HCEC 1CT (cell line): ENCODE measurements around the gene CARNS1.
A peak's percentile ranks its signal among the peaks of the same experiment; 100 is the strongest.
"Not testable (repeated sequence)": the region's sequence is repeated elsewhere in the genome, so short reads cannot be mapped to it uniquely, and the experiment has no call there.

Experiments
- DNase-seq: peaks from one replicate; pipeline ENCODE4 v3.0.0-alpha.2; 2017

CARNS1 gene

GRCh38 chr11:67445515-67445914, 30.0 kb downstream of the CARNS1 start:
- DNase-seq: no peak

- DNase-seq: no peak
Observed at GRCh38 chr11:67448220-67448609, 32.7 kb downstream of the CARNS1 start.

- no peak for DNase-seq
Observed at GRCh38 chr11:67449116-67449844, 33.8 kb downstream of the CARNS1 start.

GRCh38 chr11:67450796-67451657, 35.5 kb downstream of the CARNS1 start:
- DNase-seq: no peak

GRCh38 chr11:67451658-67451976, 36.1 kb downstream of the CARNS1 start:
- no peak for DNase-seq

- no peak for DNase-seq
Observed at GRCh38 chr11:67452141-67452952, 36.9 kb downstream of the CARNS1 start, which contains the start of gene GPR152. TSS of gene GPR152 (minus strand) at chr11:67452729. CDS start at chr11:67452724, 5 bp downstream.

GRCh38 chr11:67453816-67454732, 38.6 kb downstream of the CARNS1 start:
- no peak for DNase-seq

- no peak for DNase-seq
Observed at GRCh38 chr11:67455054-67455453, 39.6 kb downstream of the CARNS1 start, which contains the start of gene CABP4. TSS of gene CABP4 (plus strand) at chr11:67455354. CDS start at chr11:67455424, 70 bp downstream.

- DNase-seq: no peak
Observed at GRCh38 chr11:67456068-67456705, 40.7 kb downstream of the CARNS1 start.

- DNase-seq: no peak
Observed at GRCh38 chr11:67457453-67457852, 42.0 kb downstream of the CARNS1 start.

GRCh38 chr11:67458266-67458665, 42.8 kb downstream of the CARNS1 start:
- no peak for DNase-seq

GRCh38 chr11:67463186-67463585, 47.7 kb downstream of the CARNS1 start:
- DNase-seq: no peak

GRCh38 chr11:67463680-67464410, 48.4 kb downstream of the CARNS1 start:
- DNase-seq: no peak

- DNase-seq: peak; percentile 72
Observed at GRCh38 chr11:67464411-67465188, 49.1 kb downstream of the CARNS1 start.

- DNase-seq: no peak
Observed at GRCh38 chr11:67465189-67465510, 49.7 kb downstream of the CARNS1 start.

- DNase-seq: not testable (repeated sequence)
Observed at GRCh38 chr11:67465530-67465929, 50.1 kb downstream of the CARNS1 start.

- no peak for DNase-seq
Observed at GRCh38 chr11:67466367-67466766, 50.9 kb downstream of the CARNS1 start.

- DNase-seq: no peak
Observed at GRCh38 chr11:67466962-67467771, 51.7 kb downstream of the CARNS1 start.

GRCh38 chr11:67468056-67468455, 52.6 kb downstream of the CARNS1 start:
- no peak for DNase-seq
